HFF-Myc (cell line): Measurements from ENCODE around the gene WWOX.

Experiments used
- DNase-seq: peaks from one replicate; pipeline ENCODE4 v3.0.0-alpha.2; 2011; ENCODE audit warnings: low read depth; ENCODE audit errors: extremely low read depth
- H3K4me3 ChIP-seq: replicated peaks from 2 replicates; pipeline ENCODE4 v1.5.1; 2011; ENCODE audit warnings: low read depth, mild to moderate bottlenecking, control low read depth, low read length
- TF ChIP-seq, protein P1 (sequence below): IDR thresholded peaks from 2 replicates; pipeline ENCODE4 v1.5.1; 2012; ENCODE audit warnings: mild to moderate bottlenecking, low read depth, low read length, control low read depth; ENCODE audit errors: missing control alignments

The WWOX gene

DNA sequence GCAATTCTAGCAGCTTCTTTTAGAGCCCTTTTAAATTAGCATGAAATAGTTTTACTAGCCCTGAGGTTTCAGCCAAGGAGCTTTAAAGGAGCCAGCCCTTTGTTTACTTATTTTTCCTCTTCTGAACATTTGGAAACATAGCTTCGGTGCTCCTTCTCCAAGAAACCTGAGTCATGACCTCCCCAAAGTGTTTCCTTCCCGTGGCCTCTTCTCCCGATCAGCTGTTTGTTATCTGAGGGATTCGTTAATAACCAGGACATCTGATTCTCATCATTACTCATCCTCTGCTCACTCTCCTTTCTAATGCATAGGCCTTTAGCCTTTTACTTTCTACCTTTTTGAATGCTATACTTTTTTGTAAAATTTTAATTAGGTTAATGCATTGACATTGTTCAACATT is 204.5 kb downstream of the WWOX start:
- TF ChIP-seq, protein P1, sequence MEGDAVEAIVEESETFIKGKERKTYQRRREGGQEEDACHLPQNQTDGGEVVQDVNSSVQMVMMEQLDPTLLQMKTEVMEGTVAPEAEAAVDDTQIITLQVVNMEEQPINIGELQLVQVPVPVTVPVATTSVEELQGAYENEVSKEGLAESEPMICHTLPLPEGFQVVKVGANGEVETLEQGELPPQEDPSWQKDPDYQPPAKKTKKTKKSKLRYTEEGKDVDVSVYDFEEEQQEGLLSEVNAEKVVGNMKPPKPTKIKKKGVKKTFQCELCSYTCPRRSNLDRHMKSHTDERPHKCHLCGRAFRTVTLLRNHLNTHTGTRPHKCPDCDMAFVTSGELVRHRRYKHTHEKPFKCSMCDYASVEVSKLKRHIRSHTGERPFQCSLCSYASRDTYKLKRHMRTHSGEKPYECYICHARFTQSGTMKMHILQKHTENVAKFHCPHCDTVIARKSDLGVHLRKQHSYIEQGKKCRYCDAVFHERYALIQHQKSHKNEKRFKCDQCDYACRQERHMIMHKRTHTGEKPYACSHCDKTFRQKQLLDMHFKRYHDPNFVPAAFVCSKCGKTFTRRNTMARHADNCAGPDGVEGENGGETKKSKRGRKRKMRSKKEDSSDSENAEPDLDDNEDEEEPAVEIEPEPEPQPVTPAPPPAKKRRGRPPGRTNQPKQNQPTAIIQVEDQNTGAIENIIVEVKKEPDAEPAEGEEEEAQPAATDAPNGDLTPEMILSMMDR, result no peak
- H3K4me3 ChIP-seq, result no peak overlapping the region

GRCh38 chr16:78306361-78306760 is 206.9 kb downstream of the WWOX start:
- TF ChIP-seq, protein P1, result no peak
- no peak for DNase-seq
- H3K4me3 ChIP-seq, result no peak overlapping the region

More for the DNA sequence above, 204.5 kb downstream of the WWOX start:
- no peak for DNase-seq

DNA sequence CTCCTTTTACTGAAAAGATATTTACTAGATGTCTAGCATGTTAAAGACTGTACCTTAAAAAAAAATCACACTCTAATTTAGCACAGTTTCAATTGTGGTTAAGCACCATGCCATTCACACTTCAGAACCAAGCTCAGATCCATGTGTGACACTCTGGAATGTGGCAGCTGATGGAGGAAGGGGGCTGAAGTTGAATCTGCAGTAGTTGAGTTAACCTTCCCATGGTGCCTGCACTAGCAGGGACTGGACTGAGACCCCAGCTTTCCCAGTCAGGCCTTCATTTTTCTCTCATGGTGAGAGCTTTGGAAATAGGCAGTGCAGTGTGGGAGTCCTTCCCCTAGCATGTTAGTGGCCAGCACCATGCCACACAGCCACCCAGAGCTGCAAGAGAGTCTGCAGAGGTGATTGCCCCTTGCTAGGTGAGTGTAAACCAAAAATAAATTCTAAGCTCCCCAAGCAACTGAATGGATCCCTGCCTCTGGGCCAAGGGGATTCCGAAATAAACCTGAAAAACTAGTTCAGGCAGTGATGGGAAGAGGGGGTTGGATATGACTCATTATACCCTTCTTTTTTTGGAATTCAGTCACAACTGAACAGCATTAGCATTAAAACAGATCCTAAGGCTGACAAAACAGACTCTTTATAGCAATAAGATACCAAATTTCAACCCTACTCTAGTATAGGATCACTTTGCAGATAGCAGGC is 208.5 kb downstream of the WWOX start:
- no peak overlapping the region for H3K4me3 ChIP-seq
- DNase-seq, result no peak
- TF ChIP-seq, protein P1, result no peak

GRCh38 chr16:78309763-78310162 is 210.3 kb downstream of the WWOX start:
- H3K4me3 ChIP-seq, result no peak overlapping the region
- TF ChIP-seq, protein P1, result no peak
- DNase-seq, result no peak

GRCh38 chr16:78310196-78310595 is 210.7 kb downstream of the WWOX start:
- TF ChIP-seq, protein P1, result no peak
- no peak for DNase-seq
- H3K4me3 ChIP-seq, result no peak overlapping the region

DNA sequence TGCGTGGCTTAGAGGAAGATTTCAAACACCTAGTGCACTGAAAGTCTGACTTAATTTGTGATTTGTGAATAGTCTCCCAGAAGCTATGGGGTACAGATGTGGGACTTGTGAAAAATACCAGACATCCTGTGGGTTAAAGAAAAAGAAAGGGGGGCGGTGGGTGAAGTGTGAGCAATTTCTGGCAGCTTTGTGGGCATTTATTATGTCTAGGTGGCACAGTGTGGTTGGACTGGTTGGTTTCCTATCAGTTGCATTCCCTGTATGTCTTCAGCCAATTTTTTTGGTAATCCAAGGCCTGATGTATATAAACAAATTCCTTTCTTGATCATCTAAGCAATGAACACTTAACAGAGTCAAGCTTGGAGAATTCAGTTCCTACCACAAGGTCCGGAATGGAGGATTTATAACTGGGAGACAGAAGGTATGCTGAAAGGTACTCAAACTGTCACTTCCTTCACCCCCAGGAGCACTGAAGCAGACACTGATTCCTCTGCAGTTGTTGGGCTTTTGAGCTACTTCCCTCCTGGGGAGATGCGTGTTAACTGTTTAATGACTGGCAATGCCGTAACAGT is 211.6 kb downstream of the WWOX start:
- TF ChIP-seq, protein P1, result no peak
- no peak overlapping the region for H3K4me3 ChIP-seq
- DNase-seq, result no peak
